H1 (cell line): ENCODE results near the gene GRIK4. TPM values are rescaled to one million over a fixed set of nuclear protein-coding genes. Genes with fewer than 3 reads are reported as not detected.

Source experiments
- CTCF ChIA-PET: fragments of 300-600 bp; sonication (Branson Sonifier 250); formaldehyde crosslinking; loops from one replicate; lab custom pipeline; 2021; ENCODE audit not compliant: partially characterized antibody; lab: Charles Lee
- POLR2A ChIA-PET: fragments of 300-600 bp; sonication (Branson Sonifier 250); formaldehyde crosslinking; loops from one replicate; lab custom pipeline; 2021; ENCODE audit warnings: inconsistent platforms; ENCODE audit not compliant: partially characterized antibody; lab: Charles Lee
- DNase-seq, 2 experiments: peaks; one replicate each; pipeline versions ENCODE4 v3.0.0 to v3.0.0-alpha.2; 2010 to 2022; ENCODE audit warnings: low spot score in 2 of 2, low read depth in 1 of 2, mixed read lengths in 1 of 2
- FAIRE-seq: peaks from 2 replicates; lab custom pipeline; 2011; peaks lifted over from hg19 to GRCh38; lab: Jason Lieb, UNC
- H2AFZ ChIP-seq: 2 replicates; pipeline ENCODE4 v1.8.1; 2012; ENCODE audit warnings: low read length, inconsistent platforms
- H2AK5ac ChIP-seq: 2 replicates; pipeline ENCODE4 v1.6.1; 2013; ENCODE audit warnings: low read depth, low read length
- H2BK120ac ChIP-seq: replicated peaks from 2 replicates; pipeline ENCODE3; 2013; ENCODE audit warnings: low read depth, low read length, inconsistent platforms
- H2BK12ac ChIP-seq: 2 replicates; pipeline ENCODE4 v1.6.1; 2013; ENCODE audit warnings: low read depth, low read length
- H2BK15ac ChIP-seq: 2 replicates; pipeline ENCODE4 v1.6.1; 2013; ENCODE audit warnings: low read length
- H2BK20ac ChIP-seq: 2 replicates; pipeline ENCODE4 v1.6.1; 2013; ENCODE audit warnings: low read length
- H2BK5ac ChIP-seq: 2 replicates; pipeline ENCODE4 v1.6.1; 2013; ENCODE audit warnings: low read depth, low read length
- H3K14ac ChIP-seq: 2 replicates; pipeline ENCODE4 v1.6.1; 2013; ENCODE audit warnings: inconsistent platforms; ENCODE audit not compliant: insufficient read length
- H3K18ac ChIP-seq: 2 replicates; pipeline ENCODE4 v1.6.1; 2013; ENCODE audit warnings: low read length; ENCODE audit errors: extremely low read depth
- H3K23ac ChIP-seq: 2 replicates; pipeline ENCODE4 v1.6.1; 2013; ENCODE audit warnings: inconsistent platforms; ENCODE audit not compliant: insufficient read length
- H3K23me2 ChIP-seq: 2 replicates; pipeline ENCODE4 v1.6.1; 2013; ENCODE audit warnings: low read depth, low read length
- H3K27ac ChIP-seq: 2 replicates; pipeline ENCODE4 v1.6.1; 2011; ENCODE audit warnings: low read depth, low read length, inconsistent platforms
- H3K27me3 ChIP-seq, 4 experiments: replicated peaks in 1 of 4; 1 replicate in 1 of 4; 2 replicates in 3 of 4; pipeline versions ENCODE4 v1.6.1 to v1.8.1; 2011 to 2013; ENCODE audit warnings: low read length in 3 of 4, mild to moderate bottlenecking in 3 of 4, inconsistent platforms in 2 of 4, mixed read lengths in 2 of 4, moderate library complexity in 1 of 4; ENCODE audit not compliant: control insufficient read depth in 3 of 4, insufficient read depth in 3 of 4; ENCODE audit errors: extremely low read depth in 1 of 4
- H3K36me3 ChIP-seq, 4 experiments: 2 replicates each; pipeline versions ENCODE4 v1.6.1 to v1.8.1; 2011 to 2013; ENCODE audit warnings: mild to moderate bottlenecking in 4 of 4, low read length in 3 of 4, moderate library complexity in 2 of 4, control low read depth in 1 of 4, inconsistent platforms in 1 of 4; ENCODE audit not compliant: insufficient read depth in 4 of 4, control insufficient read depth in 2 of 4
- H3K4ac ChIP-seq: replicated peaks from 2 replicates; pipeline ENCODE3; 2013; ENCODE audit warnings: low read length, low read depth, mixed read lengths, inconsistent platforms; ENCODE audit not compliant: insufficient read length
- H3K4me1 ChIP-seq, 4 experiments: replicated peaks in 1 of 4; 1 replicate in 1 of 4; 2 replicates in 3 of 4; pipeline versions ENCODE4 v1.6.1 to v1.8.1; 2011 to 2013; ENCODE audit warnings: low read length in 3 of 4, inconsistent platforms in 2 of 4, mixed read lengths in 1 of 4; ENCODE audit not compliant: insufficient read depth in 4 of 4, control insufficient read depth in 3 of 4
- H3K4me2 ChIP-seq, 2 experiments: 2 replicates each; pipeline versions ENCODE4 v1.6.1 to v1.8.1; 2011 to 2013; ENCODE audit warnings: low read depth in 2 of 2, low read length in 2 of 2, control low read depth in 1 of 2, inconsistent platforms in 1 of 2, mild to moderate bottlenecking in 1 of 2; ENCODE audit not compliant: insufficient read depth in 1 of 2
- H3K4me3 ChIP-seq, 4 experiments: fragments of 200-600, 300-600 bp in 1 of 4; sonication (generic), shearing (Covaris generic), sonication (Bioruptor Twin) in 1 of 4; 2 replicates each; pipeline versions ENCODE4 v1.5.1 to v1.8.1; 2011 to 2016; ENCODE audit warnings: low read length in 4 of 4, low read depth in 3 of 4, control low read depth in 2 of 4, inconsistent platforms in 2 of 4, mild to moderate bottlenecking in 2 of 4, mixed read lengths in 1 of 4, moderate library complexity in 1 of 4; ENCODE audit not compliant: insufficient read depth in 2 of 4; ENCODE audit errors: extremely low read depth in 1 of 4
- H3K56ac ChIP-seq: replicated peaks from 2 replicates; pipeline ENCODE3; 2013; ENCODE audit warnings: low read depth, mild to moderate bottlenecking, mixed read lengths, low read length, inconsistent platforms; ENCODE audit not compliant: insufficient read length
- H3K79me1 ChIP-seq: 2 replicates; pipeline ENCODE4 v1.6.1; 2013; ENCODE audit warnings: low read depth, low read length, control low read depth
- H3K79me2 ChIP-seq, 2 experiments: 2 replicates each; pipeline versions ENCODE4 v1.6.1 to v1.8.1; 2012 to 2013; ENCODE audit warnings: low read length in 2 of 2, mild to moderate bottlenecking in 2 of 2, inconsistent platforms in 1 of 2; ENCODE audit not compliant: insufficient read depth in 2 of 2, control insufficient read depth in 1 of 2
- H3K9ac ChIP-seq, 4 experiments: replicated peaks in 1 of 4; 1 replicate in 1 of 4; 2 replicates in 3 of 4; pipeline versions ENCODE4 v1.6.1 to v1.8.1; 2011 to 2013; ENCODE audit warnings: low read depth in 3 of 4, low read length in 3 of 4, control low read depth in 2 of 4, mild to moderate bottlenecking in 2 of 4, moderate library complexity in 2 of 4, inconsistent platforms in 1 of 4; ENCODE audit errors: extremely low read depth in 1 of 4
- H3K9me3 ChIP-seq, 2 experiments: 2 replicates each; pipeline versions ENCODE4 v1.6.1 to v1.8.1; 2012 to 2013; ENCODE audit warnings: mild to moderate bottlenecking in 2 of 2, moderate library complexity in 2 of 2, control low read depth in 1 of 2, inconsistent platforms in 1 of 2, low read depth in 1 of 2, low read length in 1 of 2, mixed read lengths in 1 of 2; ENCODE audit not compliant: insufficient read depth in 2 of 2
- H4K20me1 ChIP-seq, 2 experiments: replicated peaks in 1 of 2; 2 replicates each; pipeline versions ENCODE3 to v1.8.1; 2011 to 2013; ENCODE audit warnings: inconsistent platforms in 2 of 2, low read length in 2 of 2, mild to moderate bottlenecking in 1 of 2; ENCODE audit not compliant: insufficient read depth in 2 of 2, control insufficient read depth in 1 of 2
- H4K5ac ChIP-seq: 2 replicates; pipeline ENCODE4 v1.6.1; 2013; ENCODE audit warnings: low read length, low read depth, mixed read lengths, inconsistent platforms; ENCODE audit not compliant: insufficient read length
- H4K8ac ChIP-seq: 2 replicates; pipeline ENCODE4 v1.8.0; 2013; ENCODE audit warnings: mild to moderate bottlenecking, moderate library complexity, low read length, inconsistent platforms; ENCODE audit not compliant: insufficient read depth; ENCODE audit errors: extremely low read depth
- H4K91ac ChIP-seq: replicated peaks from 2 replicates; pipeline ENCODE3; 2013; ENCODE audit warnings: low read length, mixed read lengths, inconsistent platforms; ENCODE audit not compliant: insufficient read length
- SUZ12 ChIP-seq: fragments of 200-600 bp; sonication (generic); IDR thresholded peaks from 2 replicates; pipeline ENCODE4 v1.6.1; 2012; ENCODE audit warnings: mild to moderate bottlenecking, inconsistent platforms, low read length, moderate library complexity, mixed read lengths
- WGBS, 2 experiments: shearing (Covaris generic) in 1 of 2; methylation state at CpG; one replicate each; pipeline versions ENCODE4 v1.1.6 to v1.1.7; 2013 to 2015; ENCODE audit warnings: low lambda C conversion rate in 2 of 2, mixed read lengths in 2 of 2, inconsistent platforms in 1 of 2, low coverage in 1 of 2, missing lambda C conversion rate in 1 of 2; ENCODE audit not compliant: insufficient replicate concordance in 2 of 2, insufficient coverage in 1 of 2, insufficient read length in 1 of 2; ENCODE audit errors: extremely low coverage in 1 of 2, missing lambda C conversion rate in 1 of 2; 5-methylcytosine and 5-hydroxymethylcytosine counted together
- polyA plus RNA-seq, 7 experiments: library from polyadenylated mRNA; depleted of rRNA in 3 of 7; stranded (reverse) in 5 of 7; unstranded in 2 of 7; fragments of >200 nt in 5 of 7; fragments of 200-250 nt in 2 of 7; gene quantifications; 1 replicate in 5 of 7; 2 replicates in 1 of 7; 4 replicates in 1 of 7; pipeline versions ENCODE4 v1.2.1 to v1.2.3, GENCODE V29; 2011 to 2013; ENCODE audit warnings: missing spikeins in 2 of 7, mixed read lengths in 2 of 7
- total RNA-seq: library from RNA; stranded (reverse); fragmentation: NEBNext Ultra II Directional; extraction: Animal tissue kit (Norgen Biotek cat#: 25700); gene quantifications from 2 replicates; pipeline ENCODE4 v1.2.1, GENCODE V29; 2021
- TF ChIP-seq, protein P1 (sequence below): IDR thresholded peaks from 2 replicates; pipeline ENCODE4 v1.6.1; 2012; ENCODE audit warnings: inconsistent platforms

Gene GRIK4
- total and polyA plus RNA-seq, 2 of the 8 experiments (the other 6 are each of a cell fraction or from before 2014, with no cell fraction given), result 1.2 to 2.9 TPM

DNA sequence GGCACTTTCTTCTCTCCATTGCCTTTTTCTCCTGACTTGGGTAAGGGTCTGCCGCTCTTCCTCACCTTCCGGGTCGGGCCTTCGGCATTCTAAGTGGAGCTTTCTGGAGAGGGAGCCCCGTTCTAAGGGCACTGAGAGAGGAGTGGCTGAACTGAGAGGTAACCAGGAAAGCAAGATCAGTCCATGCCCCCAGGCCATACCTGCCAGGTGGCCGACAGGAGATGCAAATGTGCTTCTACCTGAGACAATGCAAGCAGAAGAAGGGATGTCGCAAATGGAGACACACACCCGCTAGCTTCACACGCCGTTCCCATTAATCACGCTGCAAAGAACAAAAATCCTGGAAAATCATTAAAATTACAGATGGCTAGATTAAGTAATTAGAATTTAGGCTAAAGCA is 356.0 kb downstream of the GRIK4 start:
- 0 out of 2 replicates have a peak overlapping the region, but pooled peaks have one; percentile 32 for H2BK20ac ChIP-seq
- no peak overlapping the region for H3K9ac ChIP-seq
- no peak overlapping the region for H3K18ac ChIP-seq
- no peak overlapping the region for H3K4ac ChIP-seq
- H3K4me2 ChIP-seq, result peak overlapping the region in 1 of 2 experiments; percentile 8; a peak in 1 of 4 replicates
- TF ChIP-seq, protein P1, sequence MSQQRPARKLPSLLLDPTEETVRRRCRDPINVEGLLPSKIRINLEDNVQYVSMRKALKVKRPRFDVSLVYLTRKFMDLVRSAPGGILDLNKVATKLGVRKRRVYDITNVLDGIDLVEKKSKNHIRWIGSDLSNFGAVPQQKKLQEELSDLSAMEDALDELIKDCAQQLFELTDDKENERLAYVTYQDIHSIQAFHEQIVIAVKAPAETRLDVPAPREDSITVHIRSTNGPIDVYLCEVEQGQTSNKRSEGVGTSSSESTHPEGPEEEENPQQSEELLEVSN, result peak; percentile 52; the same call in 1 of the 2 replicates
- TF ChIP-seq SUZ12, result no peak
- H3K23me2 ChIP-seq, result no peaks in the 10 kb centered on the region; the same call in 1 of the 2 replicates
- POLR2A ChIA-PET, result interaction anchor here (0.7 kb wide), 1 partner anchor 17 kb away, joined by 3 read pairs; no protein-coding TSS in a partner anchor
- H4K20me1 ChIP-seq, result no peaks in the 10 kb centered on the region
- H2BK5ac ChIP-seq, result no peak overlapping the region
- H3K14ac ChIP-seq, result no peak overlapping the region
- H3K27me3 ChIP-seq, result no peaks in the 10 kb centered on the region; a peak in 1 of 7 replicates
- H3K56ac ChIP-seq, result no peak overlapping the region
- no peak overlapping the region for H2BK12ac ChIP-seq
- H3K27ac ChIP-seq, result no peak overlapping the region
- H2BK15ac ChIP-seq, result no peak overlapping the region
- no peak overlapping the region for H3K23ac ChIP-seq
- 82% methylated on average over 11 of the region's 11 CpGs; no CpG with 5 or more reads in 1 of the 2 experiments for WGBS, 2 experiments
- no peak overlapping the region for H4K8ac ChIP-seq
- H2BK120ac ChIP-seq, result no peak overlapping the region
- no peaks in the 10 kb centered on the region for H3K9me3 ChIP-seq
- no peaks in the 10 kb centered on the region for H3K79me2 ChIP-seq
- no peaks in the 10 kb centered on the region for H3K79me1 ChIP-seq
- no peak overlapping the region for H2AFZ ChIP-seq
- no peaks in the 10 kb centered on the region for H3K36me3 ChIP-seq
- no peak overlapping the region for H2AK5ac ChIP-seq
- H4K91ac ChIP-seq, result no peak overlapping the region
- no peak for FAIRE-seq
- CTCF ChIA-PET, result interaction anchor here (0.6 to 2.2 kb wide), 7 partner anchors 11 to 157 kb away, joined by 3 to 10 read pairs (median 4); no protein-coding TSS in a partner anchor
- H3K4me3 ChIP-seq, result no peak overlapping the region
- no peak overlapping the region for H4K5ac ChIP-seq
- no peaks in the 10 kb centered on the region for H3K4me1 ChIP-seq
- DNase-seq, result peak in 1 of 2 experiments; percentile 51
